ENCODE measurements around the gene AACS.

- TF ChIP-seq CTCF (IDR thresholded peaks at IDR 0.05 in 8 of 11, conservative IDR thresholded peaks at IDR 0.05 in 3 of 11) (no peak), POLR2A (IDR thresholded peaks at IDR 0.05) (no peak)
Measured at GRCh38 chr12:125172231-125172850, 107.1 kb downstream of the AACS start.

Measured in spleen (tissue), 7 donors.